HL-60 (cell line): ENCODE data around the gene CNIH3.
A peak's percentile ranks its signal among the peaks of the same experiment; 100 is the strongest.
"Not testable (repeated sequence)": the region's sequence is repeated elsewhere in the genome, so short reads cannot be mapped to it uniquely, and the experiment has no call there.

Experiments used
- DNase-seq, 2 experiments: peaks; one replicate each; pipeline ENCODE4 v3.0.0-alpha.2; 2010 to 2020; ENCODE audit warnings: low read depth in 1 of 2, low spot score in 1 of 2
- H3K27ac ChIP-seq: fragments of 250-450 bp; sonication (Bioruptor Pico); replicated peaks from 2 replicates; pipeline ENCODE4 v1.5.1; 2020; ENCODE audit warnings: mild to moderate bottlenecking, moderate library complexity
- H3K27me3 ChIP-seq: fragments of 250-450 bp; sonication (Bioruptor Pico); 2 replicates; pipeline ENCODE4 v1.5.1; 2021; ENCODE audit warnings: mild to moderate bottlenecking, moderate library complexity; ENCODE audit not compliant: insufficient read depth, poor library complexity, severe bottlenecking
- H3K4me3 ChIP-seq: replicated peaks from 2 replicates; pipeline ENCODE4 v1.5.1; 2011; ENCODE audit warnings: mild to moderate bottlenecking, control low read depth, low read length; ENCODE audit not compliant: insufficient read depth
- GABPA ChIP-seq: IDR thresholded peaks from 2 replicates; pipeline ENCODE4 v1.6.1; 2012; ENCODE audit warnings: low read depth
- POLR2AphosphoS5 ChIP-seq: IDR thresholded peaks from 2 replicates; pipeline ENCODE4 v1.6.1; 2012; ENCODE audit warnings: low read depth
- SPI1 ChIP-seq: IDR thresholded peaks from 2 replicates; pipeline ENCODE4 v1.6.1; 2012; ENCODE audit warnings: low read depth, mild to moderate bottlenecking, borderline replicate concordance
- TF ChIP-seq, protein P1 (sequence below): IDR thresholded peaks from 2 replicates; pipeline ENCODE4 v1.6.1; 2012; ENCODE audit warnings: low read depth; ENCODE audit not compliant: insufficient replicate concordance
- TF ChIP-seq, protein P2 (sequence below): IDR thresholded peaks from one replicate; pipeline ENCODE4 v1.5.1; 2011; ENCODE audit warnings: low read length, control low read depth, inconsistent platforms; ENCODE audit not compliant: insufficient read depth

Gene CNIH3

DNA sequence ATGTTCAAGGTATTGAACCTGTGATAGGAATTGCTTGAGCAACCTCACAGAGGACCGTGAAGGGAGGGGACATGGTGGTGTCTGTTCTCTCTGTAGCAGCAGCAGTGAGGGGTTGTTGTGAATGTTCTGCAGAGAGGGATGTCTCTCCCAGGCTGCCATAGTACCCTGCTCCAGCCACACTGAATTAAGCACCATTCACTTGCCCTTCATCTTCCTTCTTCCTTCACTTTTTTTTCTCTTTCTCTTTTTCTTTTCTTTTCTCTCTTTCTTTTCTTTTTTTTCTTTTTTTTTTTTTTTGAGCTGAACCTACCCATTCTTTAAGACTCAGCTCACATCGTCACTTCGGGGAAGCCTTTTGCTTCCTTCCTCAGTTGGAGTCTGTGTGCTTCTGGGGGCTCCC lies 89.5 kb downstream of the CNIH3 start:
- no peak overlapping the region for H3K4me3 ChIP-seq
- no peak for DNase-seq
- H3K27me3 ChIP-seq = no peaks in the 10 kb centered on the region
- TF ChIP-seq SPI1 (no peak), POLR2AphosphoS5 (no peak), GABPA (no peak)
- TF ChIP-seq, protein P1, sequence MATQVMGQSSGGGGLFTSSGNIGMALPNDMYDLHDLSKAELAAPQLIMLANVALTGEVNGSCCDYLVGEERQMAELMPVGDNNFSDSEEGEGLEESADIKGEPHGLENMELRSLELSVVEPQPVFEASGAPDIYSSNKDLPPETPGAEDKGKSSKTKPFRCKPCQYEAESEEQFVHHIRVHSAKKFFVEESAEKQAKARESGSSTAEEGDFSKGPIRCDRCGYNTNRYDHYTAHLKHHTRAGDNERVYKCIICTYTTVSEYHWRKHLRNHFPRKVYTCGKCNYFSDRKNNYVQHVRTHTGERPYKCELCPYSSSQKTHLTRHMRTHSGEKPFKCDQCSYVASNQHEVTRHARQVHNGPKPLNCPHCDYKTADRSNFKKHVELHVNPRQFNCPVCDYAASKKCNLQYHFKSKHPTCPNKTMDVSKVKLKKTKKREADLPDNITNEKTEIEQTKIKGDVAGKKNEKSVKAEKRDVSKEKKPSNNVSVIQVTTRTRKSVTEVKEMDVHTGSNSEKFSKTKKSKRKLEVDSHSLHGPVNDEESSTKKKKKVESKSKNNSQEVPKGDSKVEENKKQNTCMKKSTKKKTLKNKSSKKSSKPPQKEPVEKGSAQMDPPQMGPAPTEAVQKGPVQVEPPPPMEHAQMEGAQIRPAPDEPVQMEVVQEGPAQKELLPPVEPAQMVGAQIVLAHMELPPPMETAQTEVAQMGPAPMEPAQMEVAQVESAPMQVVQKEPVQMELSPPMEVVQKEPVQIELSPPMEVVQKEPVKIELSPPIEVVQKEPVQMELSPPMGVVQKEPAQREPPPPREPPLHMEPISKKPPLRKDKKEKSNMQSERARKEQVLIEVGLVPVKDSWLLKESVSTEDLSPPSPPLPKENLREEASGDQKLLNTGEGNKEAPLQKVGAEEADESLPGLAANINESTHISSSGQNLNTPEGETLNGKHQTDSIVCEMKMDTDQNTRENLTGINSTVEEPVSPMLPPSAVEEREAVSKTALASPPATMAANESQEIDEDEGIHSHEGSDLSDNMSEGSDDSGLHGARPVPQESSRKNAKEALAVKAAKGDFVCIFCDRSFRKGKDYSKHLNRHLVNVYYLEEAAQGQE = no peak
- TF ChIP-seq, protein P2, sequence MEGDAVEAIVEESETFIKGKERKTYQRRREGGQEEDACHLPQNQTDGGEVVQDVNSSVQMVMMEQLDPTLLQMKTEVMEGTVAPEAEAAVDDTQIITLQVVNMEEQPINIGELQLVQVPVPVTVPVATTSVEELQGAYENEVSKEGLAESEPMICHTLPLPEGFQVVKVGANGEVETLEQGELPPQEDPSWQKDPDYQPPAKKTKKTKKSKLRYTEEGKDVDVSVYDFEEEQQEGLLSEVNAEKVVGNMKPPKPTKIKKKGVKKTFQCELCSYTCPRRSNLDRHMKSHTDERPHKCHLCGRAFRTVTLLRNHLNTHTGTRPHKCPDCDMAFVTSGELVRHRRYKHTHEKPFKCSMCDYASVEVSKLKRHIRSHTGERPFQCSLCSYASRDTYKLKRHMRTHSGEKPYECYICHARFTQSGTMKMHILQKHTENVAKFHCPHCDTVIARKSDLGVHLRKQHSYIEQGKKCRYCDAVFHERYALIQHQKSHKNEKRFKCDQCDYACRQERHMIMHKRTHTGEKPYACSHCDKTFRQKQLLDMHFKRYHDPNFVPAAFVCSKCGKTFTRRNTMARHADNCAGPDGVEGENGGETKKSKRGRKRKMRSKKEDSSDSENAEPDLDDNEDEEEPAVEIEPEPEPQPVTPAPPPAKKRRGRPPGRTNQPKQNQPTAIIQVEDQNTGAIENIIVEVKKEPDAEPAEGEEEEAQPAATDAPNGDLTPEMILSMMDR = no peak
- no peak overlapping the region for H3K27ac ChIP-seq

GRCh38 chr1:224707843-224708725 lies 92.0 kb downstream of the CNIH3 start:
- H3K27me3 ChIP-seq = no peaks in the 10 kb centered on the region
- H3K27ac ChIP-seq = no peak overlapping the region
- no peak for DNase-seq
- H3K4me3 ChIP-seq = no peak overlapping the region
- TF ChIP-seq GABPA (no peak), SPI1 (peak; percentile 53; the same call in 1 of the 2 replicates)

GRCh38 chr1:224710196-224710595 lies 94.1 kb downstream of the CNIH3 start:
- no peak for DNase-seq
- Histone ChIP-seq H3K27ac (no peak overlapping the region), H3K27me3 (no peaks in the 10 kb centered on the region), H3K4me3 (no peak overlapping the region)
- TF ChIP-seq, protein P1 = no peak
- no peak for TF ChIP-seq SPI1
- TF ChIP-seq, protein P2 = no peak
- no peak for TF ChIP-seq POLR2AphosphoS5
- TF ChIP-seq GABPA = no peak

DNA sequence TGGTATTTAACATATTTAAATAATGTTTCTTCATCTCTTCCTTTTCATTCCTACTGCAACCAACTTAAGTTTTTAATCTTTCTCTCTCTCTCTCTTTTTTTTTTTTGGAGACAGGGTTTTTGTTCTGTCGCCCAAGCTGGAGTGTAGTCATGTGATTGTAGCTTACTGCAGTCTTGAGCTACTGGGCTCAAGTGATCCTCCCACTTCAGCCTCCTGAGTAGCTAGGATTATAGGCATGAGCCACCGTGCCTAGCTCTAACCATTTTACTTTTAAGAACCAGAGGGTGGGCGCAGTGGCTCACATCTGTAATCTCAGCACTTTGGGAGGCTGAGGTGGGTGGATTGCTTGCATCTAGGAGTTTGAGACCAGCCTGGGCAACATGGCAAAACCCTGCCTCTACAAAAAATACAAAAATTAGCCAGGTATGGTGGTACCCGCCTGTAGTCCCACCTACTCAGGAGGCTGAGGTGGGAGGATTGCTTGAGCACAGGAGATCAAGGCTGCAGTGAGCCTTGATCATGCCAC lies 95.2 kb downstream of the CNIH3 start:
- not testable (repeated sequence) for H3K27me3 ChIP-seq, H3K27ac ChIP-seq, H3K4me3 ChIP-seq, DNase-seq
